ENCODE results near the gene PPP6C. TPM values are rescaled to one million over a fixed set of nuclear protein-coding genes. Genes with fewer than 3 reads are reported as not detected.
A peak's percentile ranks its signal among the peaks of the same experiment; 100 is the strongest.

Gene PPP6C
- total and polyA plus RNA-seq, 2 of the 13 experiments (the other 11 are each of a cell fraction or from before 2014, with no cell fraction given) = 18.5 to 20.9 TPM

- peak; percentile 70; the same call in 1 of the 2 replicates for TF ChIP-seq DZIP1 (CRISPR knock-in tag; IDR thresholded peaks at IDR 0.05)
- no peak for TF ChIP-seq ATRX (CRISPR knock-in tag; IDR thresholded peaks at IDR 0.05; ENCODE audit: borderline replicate concordance)
- peak; percentile 99 for TF ChIP-seq ZBTB25 (CRISPR knock-in tag; IDR thresholded peaks at IDR 0.05)
- TF ChIP-seq ZNF496 (CRISPR knock-in tag; IDR thresholded peaks at IDR 0.05; ENCODE audit: insufficient replicate concordance) = no peak
Observed at GRCh38 chr9:125189361-125190289, at the start of gene PPP6C (continued).

- FAIRE-seq (no peak), ATAC-seq (no peak), DNase-seq (ENCODE audit: low spot score) (no peak)
- 0 out of 2 replicates have a peak, but pooled peaks have one; percentile 8 for TF ChIP-seq POLR2AphosphoS5 (IDR thresholded peaks at IDR 0.05; ENCODE audit: low read depth, low read length)
- TF ChIP-seq POLR2G (IDR thresholded peaks at IDR 0.05; ENCODE audit: low read depth, low read length) = peak; percentile 60; the same call in 1 of the 2 replicates
- no peak for TF ChIP-seq CSRNP2 (CRISPR knock-in tag; conservative IDR thresholded peaks at IDR 0.05; ENCODE audit: low read depth)
- Histone ChIP-seq H3K9ac (ENCODE audit: insufficient read depth, low read depth, low read length) (peak overlapping the region; percentile 51; the same call in 1 of the 2 replicates), H3K4me2 (ENCODE audit: low read depth, low read length) (peak overlapping the region; percentile 72), H3K36me3 (replicated peaks in 1 of 2; ENCODE audit: control insufficient read depth in 1 of 2, insufficient read depth in 2 of 2, low read length in 2 of 2) (peaks cover 7 to 49% of the 10 kb centered on the region in 2 experiments), H3K4me1 (ENCODE audit: insufficient read depth, low read length) (peaks cover 63% of the 10 kb centered on the region), H4K20me1 (ENCODE audit: insufficient read depth, low read length) (peaks cover 56% of the 10 kb centered on the region), H3K27ac (ENCODE audit: extremely low read length, insufficient read depth, low read length) (no peak overlapping the region), H3K9me3 (ENCODE audit: low read length) (no peaks in the 10 kb centered on the region), H2AFZ (ENCODE audit: low read length) (no peak overlapping the region), H3K79me2 (ENCODE audit: insufficient read depth, low read length) (peaks cover 52% of the 10 kb centered on the region), H3K4me3 (replicated peaks in 1 of 3; ENCODE audit: insufficient read depth in 1 of 3, low read depth in 2 of 3, low read length in 3 of 3) (peak overlapping the region; percentile 80 to 98 (median 97)), H3K27me3 (ENCODE audit: control insufficient read depth in 1 of 2, insufficient read depth in 2 of 2, low read length in 2 of 2) (no peaks in the 10 kb centered on the region; a peak in 1 of 5 replicates)
- intact Hi-C loops (cut with micrococcal nuclease; ENCODE audit: unreplicated experiment) = no loop called here
- ChIA-PET POLR2A (interaction anchor here (1.6 to 2.5 kb wide), 2 partner anchors 22 to 38 kb away, joined by 4 to 8 read pairs; partner anchors contain the start of genes GAPVD1 and RABEPK), CTCF (ENCODE audit: low intra/inter-chr PET ratio, low total read pairs) (no interaction called here)
- 79% methylated on average over 14 of the region's 14 CpGs for WGBS (ENCODE audit: low lambda C conversion rate)
- in situ Hi-C loops (cut with HindIII; ENCODE audit: extremely low pct_ligation_motif_present, low pct_unique_long_range_greater_than_20kb) = no loop called here
- BruUV-seq (replicated peaks) = no TSS peak
Observed at GRCh38 chr9:125238915-125239446, 49.4 kb upstream of the PPP6C start.
